Kasumi-1 (cell line): ENCODE measurements around the gene F12.
A peak's percentile ranks its signal among the peaks of the same experiment; 100 is the strongest.

Source experiments
- DNase-seq, 2 experiments: peaks; one replicate each; lab custom pipeline; 2025; lab: John Stamatoyannopoulos, UW

Gene F12

GRCh38 chr5:177412603-177413233, 3.4 kb upstream of the F12 start:
- no peak for DNase-seq

DNA sequence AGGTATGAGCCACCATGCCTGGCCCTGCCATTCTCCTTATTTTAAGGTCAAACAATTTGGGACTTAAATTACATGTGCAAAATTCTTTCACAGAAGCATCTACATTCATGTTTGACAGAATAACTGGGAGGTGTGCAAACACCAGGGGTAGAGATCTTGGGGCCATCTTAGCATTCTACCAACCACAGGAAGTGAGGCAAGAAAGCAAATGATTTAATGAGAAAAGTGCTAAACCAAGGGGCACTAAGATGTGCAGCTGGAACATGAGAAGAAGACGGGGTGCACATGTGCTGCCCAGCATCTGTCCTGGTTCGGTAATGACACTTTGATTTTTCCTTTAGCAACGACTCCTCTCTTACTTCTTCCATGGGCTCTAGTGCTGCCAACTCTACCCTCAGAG, 1.2 kb upstream of the F12 start:
- no peak for DNase-seq

- DNase-seq, result peak; percentile 52 to 55
These were observed 3.6 kb downstream of the F12 start for GRCh38 chr5:177405805-177406204.

GRCh38 chr5:177405312-177405711, 4.1 kb downstream of the F12 start:
- no peak for DNase-seq

GRCh38 chr5:177404641-177405179, 4.7 kb downstream of the F12 start:
- DNase-seq, result no peak

DNA sequence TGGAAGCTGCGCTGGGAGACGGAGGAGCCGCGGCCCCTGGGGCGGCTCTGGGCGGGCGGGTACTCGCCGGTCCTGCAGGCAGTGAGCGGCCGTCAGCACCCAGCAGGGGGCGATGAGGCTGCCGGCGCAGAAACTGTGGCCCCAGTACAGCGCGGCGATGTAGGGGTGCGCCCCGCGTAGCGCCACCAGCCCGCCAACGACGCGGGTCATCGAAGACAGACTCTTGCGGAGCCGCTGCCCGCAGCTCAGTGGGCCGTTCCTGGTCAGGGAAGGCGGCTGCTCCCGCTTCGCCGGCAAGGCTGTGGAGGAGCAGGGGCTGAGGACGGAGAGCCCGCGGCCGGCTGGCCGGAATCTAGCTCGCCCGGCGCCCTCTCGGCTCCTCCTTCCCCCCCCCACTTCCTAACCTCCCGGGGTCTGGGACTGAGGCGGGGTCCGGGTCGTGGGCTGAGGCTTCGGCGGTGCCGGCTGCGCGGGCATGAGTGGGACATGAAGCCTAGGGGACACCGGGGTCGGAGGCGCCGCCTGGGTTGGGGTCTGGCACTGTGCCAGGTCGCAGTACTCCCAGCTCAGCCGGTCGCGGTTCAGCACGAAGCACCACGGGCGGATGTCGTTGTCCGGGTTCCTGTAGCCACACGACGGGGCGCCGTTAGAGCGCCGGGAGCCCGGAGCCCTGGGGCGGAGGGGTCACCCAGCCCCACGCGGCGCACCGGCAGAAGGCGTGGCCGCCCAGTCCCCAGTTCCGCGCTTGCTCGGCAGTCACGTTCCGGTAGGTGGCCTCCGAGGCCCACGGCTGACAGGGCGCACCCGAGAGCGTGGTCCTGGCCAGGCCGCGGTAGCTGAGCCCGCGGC, 5.3 kb downstream of the F12 start:
- peak; percentile 56 for DNase-seq

DNA sequence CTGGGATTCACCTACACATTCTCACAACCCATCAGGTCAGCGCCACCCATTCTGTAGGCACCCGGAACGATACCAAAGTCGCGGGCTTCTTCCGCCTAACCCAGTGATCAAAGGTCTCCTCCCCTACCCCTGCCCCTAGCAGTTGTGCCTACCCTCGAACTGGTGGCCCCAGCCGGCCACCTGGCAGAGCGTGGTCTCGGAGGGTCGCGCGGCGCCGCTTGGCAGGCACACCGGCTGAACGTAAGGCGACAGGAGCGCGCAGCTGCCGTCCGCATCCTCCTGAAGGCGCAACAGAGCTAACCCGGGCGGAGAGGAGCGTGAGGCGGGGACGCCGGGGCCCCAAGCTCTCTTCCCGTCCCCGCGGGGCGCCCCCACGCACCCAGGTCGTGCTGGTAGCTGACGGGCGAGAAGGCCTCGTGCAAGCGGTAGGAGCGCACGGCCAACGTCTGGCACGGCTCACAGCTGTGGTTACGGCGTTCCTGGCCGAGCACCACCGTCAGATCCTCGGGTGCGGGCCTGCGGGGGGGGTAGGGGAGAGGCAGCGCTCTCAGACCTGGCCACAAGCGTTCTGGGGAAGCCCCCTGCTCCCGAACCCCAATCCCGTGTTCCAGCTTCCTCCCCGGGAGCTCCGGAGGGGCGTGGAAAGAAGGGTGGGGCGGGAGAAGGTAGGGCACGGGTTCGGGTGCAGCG, 6.1 kb downstream of the F12 start:
- DNase-seq, result no peak

- DNase-seq, result peak; percentile 34 to 41
These were observed 6.9 kb downstream of the F12 start for GRCh38 chr5:177402271-177403043.

DNA sequence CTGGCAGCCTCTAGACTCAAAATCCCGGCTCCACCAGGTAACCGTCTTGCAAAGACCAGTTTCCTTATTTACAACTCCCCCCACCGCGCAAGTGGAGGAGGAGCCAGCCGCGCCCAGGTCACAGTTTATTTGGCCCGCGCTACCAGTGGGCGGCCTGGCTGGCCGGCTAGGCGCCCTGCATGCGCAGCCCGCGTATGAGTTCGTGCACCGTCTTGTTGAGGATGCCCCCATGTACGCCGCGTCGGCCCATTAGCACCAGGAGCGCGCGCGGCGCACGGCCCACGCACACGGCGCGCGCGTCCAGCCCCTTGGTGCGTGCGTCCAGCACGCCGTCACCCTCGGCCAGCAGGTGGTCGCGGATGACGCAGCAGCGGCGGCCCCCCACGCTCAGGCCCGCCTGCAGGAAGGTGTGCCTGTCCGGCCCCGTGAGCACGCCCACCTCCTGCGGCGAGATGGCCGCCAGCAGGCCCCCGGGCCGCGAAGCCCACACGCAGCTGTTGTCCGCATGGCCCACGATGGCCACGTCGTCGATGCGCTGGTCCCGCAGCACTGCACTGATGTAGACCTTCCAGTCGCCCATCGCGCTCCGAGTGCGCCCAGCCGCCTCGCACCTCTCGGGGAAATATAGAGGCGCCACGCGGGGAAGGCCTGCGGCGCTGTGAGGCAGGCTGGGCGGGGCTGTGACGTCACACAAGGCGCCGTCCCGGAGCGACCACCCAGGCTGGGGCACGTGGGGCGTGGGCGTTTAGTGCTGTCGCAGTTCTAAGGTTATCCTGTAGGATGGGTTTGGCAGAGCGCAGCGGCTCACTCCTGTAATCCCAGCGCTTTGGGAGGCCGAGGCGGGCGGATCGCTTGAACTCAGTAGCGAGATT, 9.1 kb downstream of the F12 start, which contains the start of gene PFN3:
Gene PFN3, minus strand, starts transcription at position 665 of the 872 bp plus-strand sequence. Its CDS starts 85 bp downstream, at position 580.
- DNase-seq, result no peak

DNA sequence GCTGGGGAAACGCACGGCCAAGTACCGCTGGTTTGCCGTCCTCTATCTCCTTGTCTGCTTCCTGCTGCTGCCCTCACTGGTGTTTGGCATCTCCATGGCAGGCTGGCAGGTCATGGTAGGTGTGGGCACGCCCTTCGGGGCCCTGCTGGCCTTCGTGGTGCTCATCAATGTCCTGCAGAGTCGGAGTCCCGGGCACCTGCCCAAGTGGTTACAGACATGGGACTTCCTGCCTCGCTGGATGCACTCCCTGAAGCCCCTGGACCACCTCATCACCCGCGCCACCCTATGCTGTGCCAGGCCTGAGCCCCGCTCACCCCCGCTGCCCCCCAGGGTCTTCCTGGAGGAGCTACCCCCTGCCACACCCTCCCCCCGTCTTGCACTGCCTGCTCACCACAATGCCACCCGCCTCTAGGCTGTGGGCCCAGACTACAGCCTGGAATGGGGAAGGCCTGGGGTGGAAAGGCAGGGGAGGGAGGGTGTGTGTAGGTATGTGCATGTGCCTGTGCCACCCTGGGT, 11.4 kb downstream of the F12 start:
- no peak for DNase-seq

DNA sequence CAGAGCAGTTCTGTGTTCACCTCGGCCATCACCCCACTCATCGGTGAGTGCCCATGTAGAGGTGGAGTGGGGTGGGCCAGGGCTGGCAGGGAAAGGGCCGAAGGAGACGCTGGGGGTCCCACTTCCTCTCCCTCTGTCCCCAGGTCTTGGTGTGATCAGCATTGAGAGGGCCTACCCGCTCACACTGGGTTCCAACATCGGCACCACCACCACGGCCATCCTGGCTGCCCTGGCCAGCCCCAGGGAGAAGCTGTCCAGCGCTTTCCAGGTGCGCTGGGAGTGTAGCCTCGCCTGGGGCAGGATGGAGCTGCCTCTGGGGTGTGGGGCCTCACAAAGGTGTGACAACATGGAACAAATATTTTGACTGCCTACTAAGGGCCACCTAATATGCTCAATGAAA, 12.6 kb downstream of the F12 start:
- no peak for DNase-seq

GRCh38 chr5:177396078-177396477, 13.3 kb downstream of the F12 start:
- DNase-seq, result no peak

DNA sequence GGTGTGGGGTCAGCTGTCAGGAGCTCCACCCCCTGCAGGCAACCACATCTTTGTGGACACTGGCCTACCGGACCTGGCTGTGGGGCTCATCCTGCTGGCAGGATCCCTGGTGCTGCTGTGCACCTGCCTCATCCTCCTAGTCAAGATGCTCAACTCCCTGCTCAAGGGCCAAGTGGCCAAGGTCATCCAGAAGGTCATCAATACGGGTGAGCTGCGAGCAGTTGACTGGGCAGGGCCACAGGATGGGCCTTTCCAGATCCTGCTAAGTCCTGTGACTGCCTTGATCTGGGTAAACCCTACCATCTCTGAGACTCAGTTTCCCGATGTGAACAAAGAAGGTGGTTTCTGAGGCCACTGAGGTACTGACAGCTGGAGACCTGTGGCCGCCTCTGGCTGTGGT, 15.4 kb downstream of the F12 start:
- DNase-seq, result no peak

GRCh38 chr5:177393206-177393765, 16.1 kb downstream of the F12 start:
- peak; percentile 61 to 64 for DNase-seq

- no peak for DNase-seq
These were observed 16.6 kb downstream of the F12 start for GRCh38 chr5:177392765-177393164.

- DNase-seq, result peak; percentile 89 to 92
These were observed 18.7 kb downstream of the F12 start for GRCh38 chr5:177390363-177391300.

DNA sequence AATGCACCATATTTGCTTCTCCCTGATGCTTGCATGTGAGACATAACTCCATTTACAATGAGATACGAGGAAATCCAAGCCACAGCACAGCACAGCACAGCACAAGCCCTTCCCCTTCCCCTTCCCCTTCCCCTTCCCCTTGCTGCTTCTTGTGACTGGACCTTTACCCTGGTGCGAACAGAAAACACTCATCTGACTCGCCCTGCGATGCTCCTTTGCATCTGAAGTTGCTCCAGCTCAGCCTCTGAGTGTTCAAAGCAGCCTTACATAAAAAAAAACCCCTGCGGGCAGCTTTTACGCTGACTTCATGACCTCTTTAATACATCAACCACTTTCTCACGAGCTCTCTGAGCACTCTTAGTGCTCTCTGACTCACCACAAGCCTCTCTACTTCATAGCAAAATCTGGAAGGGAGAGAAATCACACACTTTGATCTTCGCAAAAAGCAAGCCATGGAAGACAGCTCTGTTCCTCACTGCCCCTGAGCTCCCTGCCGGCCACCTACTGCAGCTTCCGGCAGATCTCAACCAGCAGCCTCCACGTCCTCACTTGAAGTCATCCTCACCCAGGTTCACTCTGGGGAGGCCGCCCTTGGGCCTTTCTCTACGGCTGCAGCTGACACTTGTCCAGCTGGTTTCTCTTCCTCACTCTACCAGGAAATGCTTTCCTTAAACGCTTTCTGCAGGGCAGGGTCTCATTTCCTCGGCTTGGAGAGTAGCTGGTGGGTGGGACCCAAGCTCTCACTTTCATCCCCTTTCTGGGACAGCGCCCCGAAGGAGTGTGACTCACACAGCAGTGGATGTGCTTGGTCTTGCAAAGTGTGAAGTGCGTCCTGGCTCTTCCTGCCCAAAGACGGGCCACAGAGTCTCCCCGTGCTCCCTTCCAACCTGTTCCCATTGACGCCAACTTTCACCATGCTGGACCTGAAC, 19.9 kb downstream of the F12 start:
- peak; percentile 25 to 51 for DNase-seq

DNA sequence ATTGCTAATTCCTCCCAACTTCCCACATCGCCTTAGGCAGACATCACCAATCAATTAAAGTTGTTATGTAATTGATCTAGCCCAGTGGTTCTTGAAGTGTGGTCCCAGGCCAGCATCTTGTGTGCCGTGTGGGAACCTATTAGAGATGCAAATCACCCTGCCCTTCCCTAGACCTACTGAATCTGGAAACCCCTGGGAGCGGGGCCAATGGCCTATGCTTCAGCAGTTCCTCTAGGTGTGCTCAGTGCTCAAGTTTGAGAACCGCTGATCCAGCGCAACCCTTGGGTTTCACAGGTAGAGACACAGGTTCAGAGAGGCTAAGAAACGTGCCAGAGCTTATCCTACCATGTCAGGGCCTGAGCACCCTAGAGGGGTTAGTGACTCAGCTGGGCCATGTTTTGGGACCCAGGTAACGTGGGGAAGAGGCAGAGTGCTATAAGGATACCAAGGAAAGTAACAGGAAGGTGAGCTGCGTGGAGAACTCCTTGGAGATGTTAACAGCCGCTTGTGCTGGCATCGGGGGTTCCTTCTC, 20.8 kb downstream of the F12 start:
- no peak for DNase-seq
